Chondrocyte (in vitro differentiated cells): Measurements from ENCODE around the gene LMCD1. TPM values are rescaled to one million over a fixed set of nuclear protein-coding genes. Genes with fewer than 3 reads are reported as not detected.

ENCODE experiments used
- DNase-seq: peaks from one replicate; pipeline ENCODE4 v3.0.0; 2021; ENCODE audit warnings: mixed read lengths, low spot score
- H3K27ac Mint-ChIP-seq: one replicate; pipeline ENCODE4 v1.8.0; 2021; ENCODE audit warnings: mild to moderate bottlenecking, moderate library complexity, mixed read lengths; ENCODE audit not compliant: unreplicated experiment
- H3K27me3 Mint-ChIP-seq: 2 replicates; pipeline ENCODE4 v1.8.0; 2021; ENCODE audit warnings: low read depth, mixed read lengths
- H3K36me3 Mint-ChIP-seq: 2 replicates; pipeline ENCODE4 v1.8.0; 2021; ENCODE audit warnings: low read depth, mixed read lengths
- H3K4me1 Mint-ChIP-seq: 2 replicates; pipeline ENCODE4 v1.8.0; 2021; ENCODE audit warnings: low read depth, mild to moderate bottlenecking, mixed read lengths
- H3K4me3 Mint-ChIP-seq: one replicate; pipeline ENCODE4 v1.8.0; 2021; ENCODE audit warnings: mild to moderate bottlenecking, moderate library complexity, mixed read lengths; ENCODE audit not compliant: unreplicated experiment
- H3K9me3 Mint-ChIP-seq: 2 replicates; pipeline ENCODE4 v1.8.0; 2021; ENCODE audit warnings: low read depth, mixed read lengths
- CTCF ChIP-seq: fragments of 200-600 bp; sonication (generic); IDR thresholded peaks from 2 replicates; pipeline ENCODE4 v1.5.0; 2021; ENCODE audit warnings: antibody characterized with exemption, mild to moderate bottlenecking, moderate library complexity
- total RNA-seq: library from RNA; stranded (reverse); gene quantifications from 3 replicates; pipeline ENCODE4 v1.2.1, GENCODE V29; 2021

LMCD1 gene
- total RNA-seq, 1 donor from 2014 or later = 263 TPM

GRCh38 chr3:8457039-8457438, 44.6 kb upstream of the LMCD1 start:
- Mint-ChIP-seq H3K27me3 (no peaks in the 10 kb centered on the region), H3K36me3 (no peaks in the 10 kb centered on the region), H3K4me3 (no peak overlapping the region), H3K27ac (peak overlapping the region; percentile 95), H3K9me3 (peaks cover 6% of the 10 kb centered on the region), H3K4me1 (peaks cover 91% of the 10 kb centered on the region)
- DNase-seq = no peak
- no peak for TF ChIP-seq CTCF

- DNase-seq = no peak
- no peak for TF ChIP-seq CTCF
- no peaks in the 10 kb centered on the region for H3K27me3 Mint-ChIP-seq
- no peak overlapping the region for H3K4me3 Mint-ChIP-seq
- peak overlapping the region; percentile 84 for H3K27ac Mint-ChIP-seq
- peaks cover 6% of the 10 kb centered on the region for H3K9me3 Mint-ChIP-seq
- H3K4me1 Mint-ChIP-seq = peaks cover 90% of the 10 kb centered on the region
- no peaks in the 10 kb centered on the region for H3K36me3 Mint-ChIP-seq
Measured at GRCh38 chr3:8458238-8458661, 43.4 kb upstream of the LMCD1 start.

- Mint-ChIP-seq H3K9me3 (peaks cover 6% of the 10 kb centered on the region), H3K4me1 (peaks cover 86% of the 10 kb centered on the region), H3K27me3 (no peaks in the 10 kb centered on the region), H3K27ac (peak overlapping the region; percentile 84), H3K36me3 (no peaks in the 10 kb centered on the region), H3K4me3 (no peak overlapping the region)
- no peak for TF ChIP-seq CTCF
- no peak for DNase-seq
Measured at GRCh38 chr3:8458711-8459110, 42.9 kb upstream of the LMCD1 start.

DNA sequence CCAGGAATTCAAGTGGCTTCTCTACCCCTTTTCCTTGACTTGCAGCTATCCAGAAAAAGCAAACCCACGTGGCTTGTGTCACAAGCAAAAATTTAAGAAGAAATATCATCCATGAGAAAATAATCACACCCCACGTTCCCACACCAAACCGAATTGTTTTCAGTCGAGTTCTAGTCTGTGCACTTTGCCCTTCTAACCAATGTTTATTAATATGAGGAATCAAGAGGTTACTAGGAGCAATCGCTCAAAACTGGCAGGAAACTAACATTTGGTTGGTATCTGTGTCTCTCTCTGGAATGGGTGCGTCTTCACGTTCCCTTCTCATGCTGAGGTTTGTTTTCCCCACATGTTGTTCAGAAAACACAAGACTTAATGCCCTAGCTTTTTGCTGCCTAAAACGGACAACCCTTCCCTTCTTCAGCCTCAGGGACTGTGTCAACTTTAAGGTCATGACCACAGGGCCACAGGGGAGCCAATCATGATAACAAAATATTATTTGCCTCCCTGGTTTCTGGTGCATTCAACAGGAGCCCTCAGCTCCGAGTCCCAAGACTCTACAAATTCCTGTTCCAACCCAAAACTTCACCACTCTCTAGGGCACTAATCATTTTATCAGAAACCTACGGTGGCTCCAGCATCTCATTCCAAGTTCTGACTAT, 41.4 kb upstream of the LMCD1 start:
- Mint-ChIP-seq H3K36me3 (no peaks in the 10 kb centered on the region), H3K9me3 (peaks cover 9% of the 10 kb centered on the region), H3K4me3 (no peak overlapping the region), H3K27me3 (no peaks in the 10 kb centered on the region), H3K27ac (peak overlapping the region; percentile 90), H3K4me1 (peaks cover 89% of the 10 kb centered on the region)
- no peak for TF ChIP-seq CTCF
- DNase-seq = no peak

DNA sequence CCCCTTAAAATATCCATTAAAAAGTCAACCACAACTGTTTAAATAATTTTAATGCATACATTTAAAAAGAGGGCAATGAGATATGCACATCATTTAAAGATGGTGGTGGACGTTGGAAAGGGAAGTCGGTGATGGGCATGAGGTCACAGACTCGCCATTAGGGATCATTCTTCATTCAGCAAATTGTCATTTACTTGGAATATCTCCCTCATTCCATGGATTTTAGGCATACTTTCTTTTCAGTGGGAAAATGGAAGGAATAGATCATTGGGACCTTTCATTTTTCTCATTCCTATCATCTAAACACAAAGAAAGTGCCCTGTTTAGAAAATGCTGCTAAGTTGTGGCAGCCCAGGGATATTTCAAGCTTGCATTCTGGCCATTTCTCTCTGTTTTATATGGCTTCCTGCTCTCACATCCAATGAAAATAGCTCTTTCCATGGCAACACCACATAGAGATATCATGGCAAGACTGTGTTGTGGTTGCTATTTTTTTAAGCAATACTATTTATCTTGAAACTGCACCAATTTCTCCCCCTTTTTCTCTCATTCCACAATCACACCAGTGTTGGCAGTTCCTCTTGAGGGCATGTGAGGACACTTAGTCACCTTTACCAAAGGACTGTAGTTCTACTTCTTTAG, 40.7 kb upstream of the LMCD1 start:
- no peak for TF ChIP-seq CTCF
- Mint-ChIP-seq H3K4me3 (no peak overlapping the region), H3K27me3 (no peaks in the 10 kb centered on the region), H3K27ac (peak overlapping the region; percentile 90), H3K36me3 (no peaks in the 10 kb centered on the region), H3K9me3 (peaks cover 9% of the 10 kb centered on the region), H3K4me1 (peaks cover 82% of the 10 kb centered on the region)
- no peak for DNase-seq
